Mammary epithelial cell (primary cell): Measurements from ENCODE around the gene SYNGR2.

Source experiments
- CTCF ChIP-seq, 2 donors: IDR thresholded peaks in 1 of 2; conservative IDR thresholded peaks in 1 of 2; 2 replicates each; pipeline ENCODE4 v1.5.1; 2011 to 2012; ENCODE audit warnings: inconsistent platforms in 2 of 2, low read length in 2 of 2, mild to moderate bottlenecking in 2 of 2, control low read depth in 1 of 2, low read depth in 1 of 2; ENCODE audit not compliant: insufficient read depth in 1 of 2; ENCODE audit errors: extremely low read depth in 1 of 2
- EZH2 ChIP-seq: IDR thresholded peaks from 2 replicates; pipeline ENCODE4 v1.6.1; 2012; ENCODE audit warnings: low read length, inconsistent platforms, borderline replicate concordance

- no peak for TF ChIP-seq CTCF (conservative IDR thresholded peaks at IDR 0.05 in 1 of 2, IDR thresholded peaks at IDR 0.05 in 1 of 2; ENCODE audit: extremely low read depth in 1 of 2, insufficient read depth in 1 of 2, low read depth in 1 of 2, low read length in 2 of 2)
- TF ChIP-seq EZH2 = no peak
Observed at GRCh38 chr17:78172249-78173051, 4.1 kb downstream of the SYNGR2 start.
